Calu3 (cell line): ENCODE results near the gene ABCB9. TPM values are rescaled to one million over a fixed set of nuclear protein-coding genes. Genes with fewer than 3 reads are reported as not detected.
A peak's percentile ranks its signal among the peaks of the same experiment; 100 is the strongest.

Experiments
- BruUV-seq: library from RNA; stranded (reverse); fragments of 400-500 nt; replicated peaks from 2 replicates; lab custom pipeline; 2021; lab: Mats Ljungman, UMichigan
- CTCF ChIA-PET: fragments of 300-600 bp; sonication (Branson Sonifier 250); formaldehyde crosslinking; loops from one replicate; lab custom pipeline; 2022; ENCODE audit warnings: antibody characterized with exemption; lab: Charles Lee
- DNase-seq: peaks from one replicate; pipeline ENCODE4 v3.0.0; 2022
- H3K27ac Mint-ChIP-seq: one replicate; pipeline ENCODE4 v1.8.0; 2022; ENCODE audit warnings: mixed read lengths; ENCODE audit not compliant: unreplicated experiment
- H3K27me3 Mint-ChIP-seq: one replicate; pipeline ENCODE4 v1.8.0; 2022; ENCODE audit warnings: mixed read lengths; ENCODE audit not compliant: unreplicated experiment
- H3K36me3 Mint-ChIP-seq: one replicate; pipeline ENCODE4 v1.8.0; 2022; ENCODE audit warnings: mild to moderate bottlenecking, moderate library complexity, mixed read lengths; ENCODE audit not compliant: insufficient read depth, unreplicated experiment
- H3K4me1 Mint-ChIP-seq: one replicate; pipeline ENCODE4 v1.8.0; 2022; ENCODE audit warnings: mild to moderate bottlenecking, low read depth, mixed read lengths; ENCODE audit not compliant: unreplicated experiment
- H3K4me3 Mint-ChIP-seq: one replicate; pipeline ENCODE4 v1.8.0; 2022; ENCODE audit warnings: mild to moderate bottlenecking, low read depth, moderate library complexity, mixed read lengths; ENCODE audit not compliant: unreplicated experiment
- H3K9me3 Mint-ChIP-seq: one replicate; pipeline ENCODE4 v1.8.0; 2022; ENCODE audit warnings: low read depth, mixed read lengths; ENCODE audit not compliant: unreplicated experiment
- intact Hi-C: fragments of 100-400 bp; cut with micrococcal nuclease; formaldehyde crosslinking; loops from one replicate; pipeline ENCODE4 v1.10.0; 2022; ENCODE audit not compliant: unreplicated experiment
- total RNA-seq: library from RNA; stranded (reverse); gene quantifications from 2 replicates; pipeline ENCODE4 v1.2.3, GENCODE V29; 2022
- TF ChIP-seq, protein P1 (sequence below): fragments of 200-600 bp; IDR thresholded peaks from one replicate; pipeline ENCODE4 v1.8.0; 2022; ENCODE audit warnings: antibody characterized with exemption; ENCODE audit not compliant: unreplicated experiment

Gene ABCB9
- total RNA-seq, 1 experiment from 2014 or later, result 25.6 TPM

DNA sequence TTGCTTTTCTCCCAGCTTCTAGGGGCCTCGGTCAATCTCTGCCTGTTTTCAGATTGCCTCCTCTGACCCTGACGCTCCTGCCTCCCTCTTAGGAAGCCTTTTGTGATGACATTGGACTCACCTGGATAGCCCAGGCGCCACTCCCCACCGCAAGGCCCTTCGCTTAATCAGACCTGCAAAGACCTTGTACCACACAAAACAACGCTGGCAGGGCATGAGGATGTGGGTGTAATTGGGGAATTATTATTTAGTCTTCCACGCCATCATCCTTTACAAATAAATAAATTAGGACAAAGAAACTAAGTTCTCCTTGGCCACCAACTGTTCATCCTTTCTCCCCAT is 62.6 kb downstream of the ABCB9 start:
- H3K4me1 Mint-ChIP-seq, result peaks cover 31% of the 10 kb centered on the region
- no peaks in the 10 kb centered on the region for H3K9me3 Mint-ChIP-seq
- TF ChIP-seq, protein P1, sequence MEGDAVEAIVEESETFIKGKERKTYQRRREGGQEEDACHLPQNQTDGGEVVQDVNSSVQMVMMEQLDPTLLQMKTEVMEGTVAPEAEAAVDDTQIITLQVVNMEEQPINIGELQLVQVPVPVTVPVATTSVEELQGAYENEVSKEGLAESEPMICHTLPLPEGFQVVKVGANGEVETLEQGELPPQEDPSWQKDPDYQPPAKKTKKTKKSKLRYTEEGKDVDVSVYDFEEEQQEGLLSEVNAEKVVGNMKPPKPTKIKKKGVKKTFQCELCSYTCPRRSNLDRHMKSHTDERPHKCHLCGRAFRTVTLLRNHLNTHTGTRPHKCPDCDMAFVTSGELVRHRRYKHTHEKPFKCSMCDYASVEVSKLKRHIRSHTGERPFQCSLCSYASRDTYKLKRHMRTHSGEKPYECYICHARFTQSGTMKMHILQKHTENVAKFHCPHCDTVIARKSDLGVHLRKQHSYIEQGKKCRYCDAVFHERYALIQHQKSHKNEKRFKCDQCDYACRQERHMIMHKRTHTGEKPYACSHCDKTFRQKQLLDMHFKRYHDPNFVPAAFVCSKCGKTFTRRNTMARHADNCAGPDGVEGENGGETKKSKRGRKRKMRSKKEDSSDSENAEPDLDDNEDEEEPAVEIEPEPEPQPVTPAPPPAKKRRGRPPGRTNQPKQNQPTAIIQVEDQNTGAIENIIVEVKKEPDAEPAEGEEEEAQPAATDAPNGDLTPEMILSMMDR, result no peak
- H3K27ac Mint-ChIP-seq, result peak overlapping the region; percentile 30
- BruUV-seq, result no TSS peak
- DNase-seq, result no peak
- H3K27me3 Mint-ChIP-seq, result no peaks in the 10 kb centered on the region
- peak overlapping the region; percentile 9 for H3K4me3 Mint-ChIP-seq
- intact Hi-C loops, result no loop called here
- CTCF ChIA-PET, result interaction anchor here (0.7 to 1.3 kb wide), 3 partner anchors 16 to 43 kb away, joined by 3 to 5 read pairs (median 3); no protein-coding TSS in a partner anchor
- peaks cover 10% of the 10 kb centered on the region for H3K36me3 Mint-ChIP-seq

DNA sequence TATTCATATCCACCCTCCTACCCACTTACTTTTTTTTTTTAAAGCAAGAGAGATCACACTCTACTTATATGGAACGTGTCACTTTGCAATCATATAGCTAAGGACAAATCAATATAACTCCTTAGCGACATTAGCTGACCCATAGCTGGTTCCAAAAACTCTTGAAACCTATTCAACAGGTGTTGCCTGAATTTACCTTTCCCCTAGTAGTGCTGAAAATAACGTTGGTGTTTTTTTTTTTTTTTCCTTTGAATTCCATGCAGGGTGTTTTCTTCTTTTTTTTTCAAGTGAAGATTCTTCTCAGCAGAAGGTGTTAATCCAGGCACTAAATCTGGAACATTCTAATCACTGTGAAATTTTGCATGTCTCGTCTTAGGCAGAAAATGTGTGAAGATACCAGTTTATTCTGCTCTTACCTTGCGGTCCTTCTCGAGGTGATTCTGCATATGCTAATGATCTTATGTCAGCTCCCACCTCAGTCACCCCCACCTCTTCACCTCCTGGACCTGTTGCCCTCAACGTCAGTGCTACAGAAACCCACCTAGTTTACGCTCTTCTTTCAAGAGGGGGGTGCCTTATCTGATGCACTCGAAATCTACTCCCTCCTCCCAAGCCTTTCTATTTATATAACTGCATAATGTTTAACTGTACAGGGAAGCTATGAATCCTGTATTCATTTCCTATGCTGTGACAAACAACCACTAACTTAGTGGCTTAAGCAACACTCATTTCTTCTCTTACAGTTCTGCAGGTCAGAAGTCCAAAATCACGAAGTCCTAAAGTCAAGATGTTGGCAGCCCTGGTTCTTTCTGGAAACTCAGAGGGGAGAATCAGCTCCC is 63.2 kb downstream of the ABCB9 start:
- CTCF ChIA-PET, result interaction anchor here (0.6 to 1.3 kb wide), 5 partner anchors 10 to 48 kb away, joined by 3 to 7 read pairs (median 3); no protein-coding TSS in a partner anchor
- peak overlapping the region; percentile 9 for H3K4me3 Mint-ChIP-seq
- no peaks in the 10 kb centered on the region for H3K9me3 Mint-ChIP-seq
- H3K4me1 Mint-ChIP-seq, result peaks cover 37% of the 10 kb centered on the region
- no peaks in the 10 kb centered on the region for H3K27me3 Mint-ChIP-seq
- no TSS peak for BruUV-seq
- no peak for DNase-seq
- TF ChIP-seq, protein P1, result no peak
- peaks cover 13% of the 10 kb centered on the region for H3K36me3 Mint-ChIP-seq
- intact Hi-C loops, result no loop called here
- peak overlapping the region; percentile 30 for H3K27ac Mint-ChIP-seq

DNA sequence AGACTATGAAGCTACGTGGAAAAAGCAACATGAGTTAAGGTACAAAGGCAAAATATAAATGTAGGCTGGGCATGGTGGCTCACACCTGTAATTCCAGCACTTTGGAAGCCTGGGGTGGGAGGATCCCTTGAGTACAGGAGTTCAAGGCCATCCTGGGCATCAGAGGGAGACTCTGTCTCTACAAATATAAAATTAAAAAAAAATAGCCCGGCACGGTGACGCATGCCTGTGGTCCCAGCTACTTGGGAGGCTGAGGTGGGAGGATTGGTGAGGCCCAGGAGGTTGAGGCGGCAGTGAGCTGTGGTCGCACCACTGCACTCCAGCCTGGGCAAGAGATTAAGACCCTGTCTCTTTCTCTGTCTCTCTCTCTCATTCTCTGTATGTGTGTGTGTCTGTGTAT is 66.4 kb downstream of the ABCB9 start:
- DNase-seq, result no peak
- CTCF ChIA-PET, result no interaction called here
- no peaks in the 10 kb centered on the region for H3K27me3 Mint-ChIP-seq
- H3K4me1 Mint-ChIP-seq, result peaks cover 52% of the 10 kb centered on the region
- intact Hi-C loops, result loop anchor here (2.0 kb wide), 1 partner anchor 47 kb away; no protein-coding TSS in a partner anchor
- TF ChIP-seq, protein P1, result no peak
- H3K27ac Mint-ChIP-seq, result no peak overlapping the region
- peaks cover 39% of the 10 kb centered on the region for H3K36me3 Mint-ChIP-seq
- no peak overlapping the region for H3K4me3 Mint-ChIP-seq
- BruUV-seq, result no TSS peak
- H3K9me3 Mint-ChIP-seq, result peaks cover 3% of the 10 kb centered on the region

DNA sequence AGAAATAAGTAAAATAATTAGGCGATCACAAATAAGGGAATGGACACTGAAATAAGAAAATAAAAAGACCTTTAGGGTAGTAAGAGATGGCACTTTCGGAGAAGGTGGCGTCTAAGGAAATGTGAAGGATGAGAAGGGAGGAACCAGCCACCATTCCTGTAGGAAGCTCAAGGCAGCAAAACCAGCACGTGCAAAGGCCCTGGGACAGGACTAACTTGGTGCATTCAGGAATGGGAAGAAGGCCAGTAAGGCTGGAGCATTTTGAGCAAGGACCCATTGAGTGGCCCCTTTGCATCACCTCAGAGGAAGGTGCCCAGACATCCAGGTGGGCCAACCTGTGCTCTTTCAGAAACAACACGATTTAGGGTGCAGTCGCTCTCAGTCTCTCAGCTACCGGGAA is 69.6 kb downstream of the ABCB9 start:
- TF ChIP-seq, protein P1, result no peak
- Mint-ChIP-seq H3K9me3 (peaks cover 3% of the 10 kb centered on the region), H3K27ac (peak overlapping the region; percentile 98), H3K36me3 (peaks cover 69% of the 10 kb centered on the region), H3K4me1 (peaks cover 41% of the 10 kb centered on the region), H3K4me3 (peak overlapping the region; percentile 100), H3K27me3 (no peaks in the 10 kb centered on the region)
- intact Hi-C loops, result no loop called here
- CTCF ChIA-PET, result interaction anchor here (1.0 kb wide), 1 partner anchor 11 kb away, joined by 3 read pairs; no protein-coding TSS in a partner anchor
- no TSS peak for BruUV-seq
- DNase-seq, result no peak
